Right kidney (tissue), 1 donor: ENCODE results near the gene SMAD3.

ENCODE experiments used
- DNase-seq: peaks from one replicate; pipeline ENCODE4 v3.0.0-alpha.2; 2016

The SMAD3 gene

GRCh38 chr15:67080118-67080899 is 14.9 kb downstream of the SMAD3 start:
- no peak for DNase-seq

- DNase-seq = no peak
These were observed 15.6 kb downstream of the SMAD3 start for GRCh38 chr15:67080900-67081431.

DNA sequence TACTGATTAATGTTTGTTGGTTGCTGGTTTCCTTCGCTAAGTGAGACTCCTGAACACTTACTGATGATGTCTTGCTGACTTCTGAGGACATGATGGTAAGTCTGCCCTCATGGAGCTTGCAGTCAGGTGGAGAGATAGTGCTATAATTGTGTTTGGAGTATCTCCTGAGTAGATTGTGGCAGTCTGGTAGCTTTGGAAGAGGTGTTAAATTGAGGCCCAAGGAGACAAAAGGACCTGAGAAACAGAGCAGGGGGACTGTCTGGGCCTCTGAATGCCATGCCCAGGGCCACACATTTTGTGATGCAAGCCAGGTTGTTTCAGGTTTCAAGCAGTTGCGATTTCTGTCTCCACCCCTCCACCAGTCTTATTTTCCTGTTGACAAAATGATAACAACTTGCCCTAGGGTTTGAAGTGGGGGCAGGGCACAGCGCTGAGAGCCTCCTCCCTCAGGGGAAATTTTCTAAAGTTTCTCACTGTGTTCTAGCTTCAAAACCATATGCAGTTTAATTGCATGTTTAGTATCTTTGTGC is 16.7 kb downstream of the SMAD3 start:
- DNase-seq = no peak

DNA sequence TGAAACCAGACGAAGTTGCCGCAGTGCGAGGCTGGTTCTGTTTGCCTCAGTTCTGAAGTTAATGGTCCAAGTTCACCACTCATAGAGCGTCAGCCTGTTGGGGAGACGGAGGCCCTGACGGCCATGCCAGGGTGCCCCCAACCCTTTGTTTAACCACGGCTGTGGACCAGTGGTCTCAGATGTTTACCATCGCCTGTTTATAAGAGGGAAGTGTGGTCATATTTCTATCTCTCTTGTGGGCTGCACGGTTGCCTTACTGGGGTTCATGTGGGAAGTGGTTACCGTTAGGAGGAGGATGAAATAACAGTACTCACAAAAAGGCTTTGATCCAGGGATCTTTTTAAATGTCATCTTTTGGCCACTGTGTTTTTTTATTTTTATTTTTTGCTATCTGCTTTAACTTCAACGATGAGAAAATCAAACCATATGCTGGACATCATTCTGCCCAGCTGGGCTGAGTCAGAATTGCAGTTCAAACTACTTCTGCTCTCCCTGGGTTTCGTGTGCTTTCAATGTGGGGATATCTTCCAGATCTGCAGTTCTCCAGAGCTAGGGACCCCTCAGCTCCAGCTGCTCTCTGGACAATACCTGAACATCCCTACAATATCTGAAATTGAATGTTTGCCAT is 17.8 kb downstream of the SMAD3 start:
- DNase-seq = no peak

DNA sequence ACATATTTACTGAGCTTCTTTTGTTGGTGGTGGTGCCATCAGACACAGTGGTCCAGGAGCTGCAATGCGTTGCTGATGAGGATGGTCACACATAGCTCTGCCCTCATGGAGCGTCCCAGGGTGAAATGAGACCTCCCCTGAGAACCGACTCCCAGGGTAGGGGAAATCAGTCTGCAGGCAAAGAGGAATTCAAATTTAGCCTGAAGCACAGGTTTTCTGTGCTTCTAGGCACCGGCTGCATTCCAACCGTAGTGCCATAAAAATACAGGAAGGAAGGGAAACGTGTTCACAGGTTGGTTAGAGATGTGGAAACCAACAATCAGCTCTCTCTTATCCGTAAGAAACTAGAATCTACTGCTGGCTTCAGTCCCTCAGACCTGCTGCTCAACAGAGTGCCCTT is 19.2 kb downstream of the SMAD3 start:
- no peak for DNase-seq

GRCh38 chr15:67085237-67085817 is 19.9 kb downstream of the SMAD3 start:
- DNase-seq = no peak

GRCh38 chr15:67085818-67086636 is 20.6 kb downstream of the SMAD3 start:
- DNase-seq = no peak

GRCh38 chr15:67086637-67086914 is 21.2 kb downstream of the SMAD3 start:
- no peak for DNase-seq

DNA sequence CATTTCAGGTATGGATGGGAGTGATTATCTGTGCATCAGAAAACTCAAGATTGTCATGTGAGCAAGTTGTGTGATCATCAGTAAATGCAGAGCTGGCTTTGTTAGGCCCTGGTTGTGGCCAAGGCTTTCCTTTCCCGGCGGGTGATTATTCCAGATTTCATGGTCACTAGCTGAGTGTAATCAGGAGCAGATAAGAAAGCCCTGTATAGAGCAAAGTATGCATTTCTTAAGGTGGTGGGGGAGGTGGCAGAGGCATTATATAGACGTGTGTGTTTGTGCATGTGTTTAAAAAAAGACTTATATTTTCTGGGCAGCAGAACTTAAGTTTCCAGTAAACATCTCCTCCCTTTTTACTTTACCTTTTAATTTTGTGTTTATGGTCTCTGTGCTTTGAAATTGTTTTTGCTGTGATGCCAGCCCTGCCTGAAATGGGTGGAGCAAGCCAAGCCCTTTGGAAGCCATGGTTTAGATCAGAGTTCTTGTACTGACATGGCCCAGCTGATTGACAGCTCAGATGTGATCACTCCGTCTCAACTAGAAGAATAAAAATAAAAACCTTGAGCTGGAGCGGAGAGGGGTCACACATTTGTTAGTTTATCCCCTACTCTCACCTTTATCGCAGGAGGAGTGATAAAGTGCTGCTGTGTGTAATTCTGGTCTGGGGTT is 22.2 kb downstream of the SMAD3 start:
- no peak for DNase-seq

- DNase-seq = no peak
These were observed 24.1 kb downstream of the SMAD3 start for GRCh38 chr15:67089217-67090193.

- DNase-seq = no peak
These were observed 25.1 kb downstream of the SMAD3 start for GRCh38 chr15:67090297-67091070.

- DNase-seq = no peak
These were observed 25.9 kb downstream of the SMAD3 start for GRCh38 chr15:67091071-67091979.

DNA sequence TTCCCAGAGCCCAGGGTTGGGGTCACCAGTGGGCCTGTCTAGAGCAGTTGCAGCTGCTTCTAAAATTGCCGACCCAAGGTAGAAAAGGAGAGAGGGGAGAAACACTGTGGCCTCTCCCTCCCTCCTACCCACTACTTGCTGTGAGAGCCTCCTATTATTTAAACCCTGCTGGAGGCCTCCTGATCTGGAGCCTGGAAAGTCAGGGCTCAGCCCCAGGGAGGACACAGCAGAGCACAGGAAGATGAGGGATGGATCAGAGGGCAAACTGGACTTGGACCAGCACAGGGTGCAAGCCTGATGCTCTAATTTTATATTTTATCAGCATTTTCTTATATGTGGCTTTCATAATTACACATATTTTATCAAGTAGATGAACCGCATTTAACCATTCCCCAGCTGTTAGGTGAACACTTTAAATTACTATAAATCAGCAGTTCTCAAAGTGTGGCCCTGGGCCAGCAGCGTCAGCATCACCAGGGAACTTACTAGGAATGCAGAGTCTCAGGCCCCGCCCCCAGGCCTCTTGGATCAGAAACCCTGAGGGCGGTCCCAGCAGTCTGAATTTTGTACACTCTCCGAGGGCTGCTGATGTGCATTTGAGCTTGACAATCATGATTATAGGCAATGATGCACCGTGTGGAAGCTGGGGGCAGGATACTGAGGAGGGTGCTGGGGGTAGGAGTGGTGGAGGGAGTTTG is 26.7 kb downstream of the SMAD3 start:
- DNase-seq = no peak

DNA sequence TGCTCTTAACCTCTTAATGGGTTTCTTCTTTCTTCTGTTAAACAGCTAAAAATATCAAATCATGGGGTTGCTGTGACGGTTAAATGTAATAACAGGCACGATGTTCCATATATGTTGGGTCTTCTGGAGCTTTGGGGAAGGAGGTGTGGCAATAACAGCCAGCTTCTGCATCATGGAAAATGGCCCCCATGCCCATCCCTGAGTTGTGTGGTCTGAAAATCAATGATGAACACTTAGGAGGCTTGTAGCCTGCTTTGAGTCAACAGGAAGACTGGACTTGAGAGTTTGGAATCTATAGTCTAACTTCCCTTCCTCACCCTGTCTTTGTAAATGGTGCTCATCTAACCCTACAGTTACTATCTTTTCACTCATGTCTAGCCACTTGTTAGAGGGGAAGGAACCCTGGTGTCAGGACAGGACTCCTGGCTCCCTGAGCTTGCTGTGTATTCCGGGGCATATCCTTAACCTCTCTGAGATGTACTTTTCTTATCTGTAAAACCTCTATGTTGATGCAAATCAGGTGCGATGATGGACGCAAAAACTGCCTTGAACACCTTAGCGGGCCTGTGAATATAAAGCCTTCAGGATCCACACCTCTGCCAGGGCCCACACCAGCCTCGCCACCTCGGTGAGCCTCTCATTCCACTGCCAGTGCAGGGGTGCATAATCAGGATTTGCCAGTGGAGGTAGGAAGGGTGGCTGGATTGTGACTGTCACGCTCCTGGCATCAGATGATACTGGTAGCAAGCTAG is 27.5 kb downstream of the SMAD3 start:
- no peak for DNase-seq

DNA sequence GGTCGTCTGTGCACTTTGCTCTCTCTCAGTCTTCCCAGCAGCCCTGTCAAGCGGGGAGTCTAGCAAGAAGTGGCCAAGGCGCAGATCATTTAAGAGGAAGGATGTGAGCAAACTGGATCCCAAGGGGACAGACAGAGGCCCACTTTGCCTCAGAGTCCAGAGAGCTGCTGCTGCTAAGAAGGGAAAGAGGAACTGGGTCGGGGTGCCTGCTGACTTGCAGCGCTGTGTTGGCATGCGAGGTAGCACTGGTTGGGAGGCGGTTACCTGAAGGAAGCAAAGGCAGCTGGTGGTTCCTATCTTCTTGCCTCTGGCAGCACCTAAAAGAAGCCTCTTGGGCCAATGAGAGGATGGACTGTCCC is 28.1 kb downstream of the SMAD3 start:
- no peak for DNase-seq

GRCh38 chr15:67094001-67094826 is 28.8 kb downstream of the SMAD3 start:
- DNase-seq = no peak

- DNase-seq = no peak
These were observed 30.5 kb downstream of the SMAD3 start for GRCh38 chr15:67095912-67096311.
